ENCODE measurements around the gene SLC36A4. TPM values are rescaled to one million over a fixed set of nuclear protein-coding genes. Genes with fewer than 3 reads are reported as not detected.

The SLC36A4 gene
- total and polyA plus RNA-seq, 9 of the 15 experiments (the other 6 are each of a cell fraction or from before 2014, with no cell fraction given) = 1.4 to 8.0 (median 5.4) TPM

GRCh38 chr11:93132836-93133235 is 65.0 kb downstream of the SLC36A4 start (continued):
- no peak for TF ChIP-seq ZMIZ1 (IDR thresholded peaks at IDR 0.05; ENCODE audit: low read depth in 2 of 2, low read length in 2 of 2)
- no peak for TF ChIP-seq ZNF3 (CRISPR knock-in tag; IDR thresholded peaks at IDR 0.05)
- TF ChIP-seq ELF4 (CRISPR knock-in tag; IDR thresholded peaks at IDR 0.05) = no peak
- TF ChIP-seq ESRRB (CRISPR knock-in tag; IDR thresholded peaks at IDR 0.05; ENCODE audit: borderline replicate concordance) = no peak
- TF ChIP-seq ZNF217 (CRISPR knock-in tag; IDR thresholded peaks at IDR 0.05) = no peak

GRCh38 chr11:93131709-93132108 is 66.1 kb downstream of the SLC36A4 start:
- intact Hi-C loops (cut with micrococcal nuclease) = loop anchor here (5.0 kb wide), 1 partner anchor 101 kb away; no protein-coding TSS in a partner anchor
- POLR2A ChIA-PET = interaction anchor here (0.6 kb wide), 1 partner anchor 60 kb away, joined by 3 read pairs; no protein-coding TSS in a partner anchor
- BruUV-seq (replicated peaks) = no TSS peak
- CTCF ChIA-PET (ENCODE audit: low intra/inter-chr PET ratio) = interaction anchor here (0.8 kb wide), 1 partner anchor 66 kb away, joined by 3 read pairs; the partner anchor contains the start of gene SLC36A4
- no peaks in the 10 kb centered on the region for H3K79me2 ChIP-seq (ENCODE audit: control insufficient read depth, insufficient read depth, low read length)
- WGBS (ENCODE audit: insufficient coverage, low coverage, missing lambda C conversion rate) = 0% methylated on average over 2 of the region's 2 CpGs
- H3K9ac ChIP-seq (ENCODE audit: insufficient read depth in 1 of 2, low read depth in 2 of 2, low read length in 2 of 2) = no peak overlapping the region
- H3K27me3 ChIP-seq (ENCODE audit: control insufficient read depth in 2 of 2, insufficient read depth in 2 of 2, low read length in 2 of 2) = no peaks in the 10 kb centered on the region
- DNase-seq (ENCODE audit: extremely low read depth in 1 of 4, low spot score in 3 of 4) (peak in 1 of 4 experiments; percentile 11), FAIRE-seq (no peak), ATAC-seq (peak; percentile 63; the same call in 2 of the 3 replicates)
- no peaks in the 10 kb centered on the region for H3K36me3 ChIP-seq (ENCODE audit: control insufficient read depth, insufficient read depth, low read length)
- no peaks in the 10 kb centered on the region for H3K9me3 ChIP-seq (replicated peaks; ENCODE audit: control insufficient read depth, insufficient read depth, low read depth, low read length)
- no peaks in the 10 kb centered on the region for H3K4me1 ChIP-seq (replicated peaks in 1 of 2; ENCODE audit: control insufficient read depth in 2 of 2, insufficient read depth in 2 of 2, low read length in 2 of 2)
- no peak overlapping the region for H3K27ac ChIP-seq (ENCODE audit: extremely low read depth, low read depth, low read length)
- H3K9me1 ChIP-seq (ENCODE audit: control insufficient read depth, insufficient read depth, low read length) = no peaks in the 10 kb centered on the region
- H3K4me3 ChIP-seq = no peak overlapping the region
- no peaks in the 10 kb centered on the region for H4K20me1 ChIP-seq (replicated peaks; ENCODE audit: control insufficient read depth, insufficient read depth, low read length)
- in situ Hi-C loops (cut with MboI) = no loop called here
- H2AFZ ChIP-seq (ENCODE audit: low read depth, low read length) = no peak overlapping the region
- H3K4me2 ChIP-seq (ENCODE audit: insufficient read depth, low read length) = no peak overlapping the region
- TF ChIP-seq RAD21 (CRISPR knock-in tag; conservative IDR thresholded peaks at IDR 0.05 in 1 of 2, IDR thresholded peaks at IDR 0.05 in 1 of 2) (peak; percentile 13 to 67; a peak in 2 of 4 replicates), SRSF7 (optimal IDR thresholded peaks at IDR 0.05; ENCODE audit: low read depth, low read length) (no peak), MTA1 (IDR thresholded peaks at IDR 0.05; ENCODE audit: borderline replicate concordance) (no peak), ATF3 (IDR thresholded peaks at IDR 0.05) (peak; percentile 27; the same call in 1 of the 2 replicates), ATF3 (CRISPR knock-in tag; conservative IDR thresholded peaks at IDR 0.05) (no peak)
